ENCODE measurements around the gene TBC1D2B. TPM values are rescaled to one million over a fixed set of nuclear protein-coding genes. Genes with fewer than 3 reads are reported as not detected.
A peak's percentile ranks its signal among the peaks of the same experiment; 100 is the strongest.

The TBC1D2B gene
- total and polyA plus RNA-seq, 2 of the 4 experiments (the other 2 are of a cell fraction): 17.7 to 28.3 TPM

DNA sequence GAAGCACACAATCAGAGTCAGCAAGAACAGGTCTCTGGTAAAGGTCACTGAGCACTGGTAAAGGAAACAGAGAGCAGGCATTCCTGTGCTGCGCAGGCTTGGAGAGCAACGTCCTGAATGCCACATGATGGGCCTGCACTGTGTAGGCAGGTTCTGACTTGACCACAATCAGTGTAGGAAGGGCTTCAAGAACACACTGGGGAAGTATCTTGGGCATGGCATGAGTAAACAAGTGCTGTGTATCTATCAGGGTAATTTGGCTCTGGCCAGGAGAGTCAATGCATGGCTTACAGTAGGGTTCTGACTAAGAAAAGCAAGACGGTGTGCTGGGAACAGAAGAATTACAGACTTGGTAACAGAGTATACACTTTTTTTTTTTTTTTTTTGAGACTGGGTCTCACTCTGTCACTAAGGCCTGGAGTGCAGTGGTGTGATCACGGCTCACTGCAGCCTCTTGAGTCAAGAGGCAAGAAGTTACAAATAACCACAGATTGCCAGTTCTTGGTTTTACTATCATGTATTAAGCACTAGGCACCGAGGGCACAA, 30.6 kb downstream of the TBC1D2B start:
- Histone ChIP-seq H2BK120ac (ENCODE audit: low read depth, low read length) (0 out of 2 replicates have a peak overlapping the region, but pooled peaks have one; percentile 16), H2BK20ac (ENCODE audit: low read depth, low read length) (no peak overlapping the region), H3K9me3 (ENCODE audit: control insufficient read depth, insufficient read depth, low read length) (no peaks in the 10 kb centered on the region), H3K14ac (replicated peaks; ENCODE audit: low read depth, low read length) (0 out of 2 replicates have a peak overlapping the region, but pooled peaks have one; percentile 2), H3K79me1 (ENCODE audit: low read depth in 1 of 2, low read length in 2 of 2) (peaks cover 38 to 77% of the 10 kb centered on the region in 2 experiments), H3K4ac (ENCODE audit: low read depth, low read length) (peak overlapping the region; percentile 33), H2AK5ac (ENCODE audit: low read depth, low read length) (no peak overlapping the region), H2BK15ac (ENCODE audit: low read depth, low read length) (no peak overlapping the region), H3K4me1 (ENCODE audit: control insufficient read depth, insufficient read depth, low read length) (peaks cover 30% of the 10 kb centered on the region), H3K9me1 (ENCODE audit: insufficient read depth, low read length) (peaks cover 35% of the 10 kb centered on the region), H3K27me3 (ENCODE audit: control insufficient read depth, insufficient read depth, low read length) (no peaks in the 10 kb centered on the region), H3K9ac (ENCODE audit: low read depth, low read length) (no peak overlapping the region), H2BK5ac (ENCODE audit: low read depth, low read length, poor library complexity, severe bottlenecking) (peak overlapping the region; percentile 12), H3K18ac (ENCODE audit: low read depth, low read length) (no peak overlapping the region), H4K5ac (ENCODE audit: low read depth, low read length) (no peak overlapping the region), H4K91ac (ENCODE audit: insufficient read depth, low read depth, low read length) (no peak overlapping the region), H3K27ac (ENCODE audit: insufficient read depth, low read length) (no peak overlapping the region), H4K20me1 (ENCODE audit: insufficient read depth, low read length) (peaks cover 59% of the 10 kb centered on the region), H3K56ac (ENCODE audit: extremely low read depth, insufficient read depth, low read length) (no peak overlapping the region), H3K36me3 (ENCODE audit: control insufficient read depth, insufficient read depth, low read length) (peaks cover 28% of the 10 kb centered on the region), H3K23ac (ENCODE audit: low read depth, low read length) (peak overlapping the region; percentile 23; the same call in 1 of the 2 replicates), H2AFZ (replicated peaks; ENCODE audit: low read length, poor library complexity) (no peak overlapping the region), H3K4me2 (ENCODE audit: low read depth, low read length) (no peak overlapping the region), H4K8ac (ENCODE audit: low read depth in 2 of 2, low read length in 2 of 2) (0 out of 4 replicates have a peak overlapping the region, but pooled peaks of 1 of the 2 experiments have one; percentile 1), H3K4me3 (ENCODE audit: insufficient read depth, low read depth, low read length) (no peak overlapping the region), H2AK9ac (replicated peaks; ENCODE audit: low read depth, low read length, poor library complexity) (no peak overlapping the region)
- TF ChIP-seq NFE2L2 (IDR thresholded peaks at IDR 0.05; ENCODE audit: low read depth, low read length) (no peak), MAFK (IDR thresholded peaks at IDR 0.05; ENCODE audit: low read depth, low read length) (no peak), CEBPB (IDR thresholded peaks at IDR 0.05; ENCODE audit: low read depth, low read length) (no peak), RAD21 (IDR thresholded peaks at IDR 0.05; ENCODE audit: low read length) (no peak), MXI1 (IDR thresholded peaks at IDR 0.05; ENCODE audit: borderline replicate concordance, low read depth, low read length) (no peak)
- TF ChIP-seq, protein P1, sequence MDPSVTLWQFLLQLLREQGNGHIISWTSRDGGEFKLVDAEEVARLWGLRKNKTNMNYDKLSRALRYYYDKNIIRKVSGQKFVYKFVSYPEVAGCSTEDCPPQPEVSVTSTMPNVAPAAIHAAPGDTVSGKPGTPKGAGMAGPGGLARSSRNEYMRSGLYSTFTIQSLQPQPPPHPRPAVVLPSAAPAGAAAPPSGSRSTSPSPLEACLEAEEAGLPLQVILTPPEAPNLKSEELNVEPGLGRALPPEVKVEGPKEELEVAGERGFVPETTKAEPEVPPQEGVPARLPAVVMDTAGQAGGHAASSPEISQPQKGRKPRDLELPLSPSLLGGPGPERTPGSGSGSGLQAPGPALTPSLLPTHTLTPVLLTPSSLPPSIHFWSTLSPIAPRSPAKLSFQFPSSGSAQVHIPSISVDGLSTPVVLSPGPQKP (IDR thresholded peaks at IDR 0.05; ENCODE audit: borderline replicate concordance, low read depth, low read length): no peak
- intact Hi-C loops (cut with micrococcal nuclease): loop anchor here (5.0 kb wide), 1 partner anchor 40 kb away; no protein-coding TSS in a partner anchor
- 100% methylated on average over 1 of the region's 5 CpGs; no CpG with 5 or more reads in 1 of the 2 experiments for WGBS, 2 experiments (ENCODE audit: extremely low coverage in 2 of 2, insufficient read length in 1 of 2)
- ChIA-PET POLR2A (ENCODE audit: unreplicated experiment) (no interaction called here), CTCF (no interaction called here)
- in situ Hi-C loops (cut with MboI; ENCODE audit: low sequenced_read_pairs): no loop called here
- dilution Hi-C loops (cut with HindIII; ENCODE audit: low sequenced_read_pairs, unreplicated experiment): no loop called here
- ATAC-seq (ENCODE audit: low read depth) (no peak), DNase-seq (no peak)
- BruUV-seq (replicated peaks): no TSS peak

All from IMR-90 (cell line).